Neural progenitor cell (in vitro differentiated cells): ENCODE results near the gene CELSR2. TPM values are rescaled to one million over a fixed set of nuclear protein-coding genes. Genes with fewer than 3 reads are reported as not detected.

Experiments
- DNase-seq: peaks from one replicate; pipeline ENCODE4 v3.0.0-alpha.2; 2016; ENCODE audit warnings: low spot score
- H2AFZ ChIP-seq: fragments of 200-600 bp; sonication (generic); replicated peaks from 2 replicates; pipeline ENCODE4 v1.6.1; 2016; ENCODE audit warnings: antibody characterized with exemption
- H3F3A ChIP-seq: fragments of 200-600 bp; sonication (generic); 2 replicates; pipeline ENCODE4 v1.6.1; 2016; ENCODE audit warnings: antibody characterized with exemption, low read depth
- H3K27ac ChIP-seq: fragments of 200-600 bp; sonication (generic); 2 replicates; pipeline ENCODE4 v1.5.1; 2016; ENCODE audit warnings: mild to moderate bottlenecking
- H3K27me3 ChIP-seq: fragments of 200-600 bp; sonication (generic); 2 replicates; pipeline ENCODE4 v1.6.1; 2016; ENCODE audit warnings: mild to moderate bottlenecking, moderate library complexity
- H3K36me3 ChIP-seq: fragments of 200-600 bp; sonication (generic); 2 replicates; pipeline ENCODE4 v1.5.1; 2016
- H3K4me1 ChIP-seq: fragments of 200-600 bp; sonication (generic); 2 replicates; pipeline ENCODE4 v1.6.1; 2016; ENCODE audit warnings: mixed run types
- H3K4me2 ChIP-seq: fragments of 200-600 bp; sonication (generic); 2 replicates; pipeline ENCODE4 v1.6.1; 2016
- H3K4me3 ChIP-seq: fragments of 200-600 bp; sonication (generic); 2 replicates; pipeline ENCODE4 v1.5.1; 2016
- H3K79me2 ChIP-seq: fragments of 200-600 bp; sonication (generic); 2 replicates; pipeline ENCODE4 v1.6.1; 2016; ENCODE audit warnings: low read depth
- H3K9ac ChIP-seq: fragments of 200-600 bp; sonication (generic); 2 replicates; pipeline ENCODE4 v1.6.1; 2016
- H3K9me3 ChIP-seq: fragments of 200-600 bp; sonication (generic); 2 replicates; pipeline ENCODE4 v1.5.1; 2016; ENCODE audit warnings: low read depth
- H4K20me1 ChIP-seq: fragments of 200-600 bp; sonication (generic); 2 replicates; pipeline ENCODE4 v1.6.1; 2016; ENCODE audit warnings: low read depth
- H3K27ac Mint-ChIP-seq: 3 replicates; pipeline ENCODE4 v1.8.0; 2021; ENCODE audit warnings: mixed read lengths
- H3K27me3 Mint-ChIP-seq: 2 replicates; pipeline ENCODE4 v1.8.0; 2022; ENCODE audit warnings: low read depth, mild to moderate bottlenecking, inconsistent platforms, moderate library complexity, mixed read lengths; ENCODE audit not compliant: insufficient read depth
- H3K36me3 Mint-ChIP-seq: 3 replicates; pipeline ENCODE4 v1.8.0; 2021; ENCODE audit warnings: mixed read lengths
- H3K4me1 Mint-ChIP-seq: 3 replicates; pipeline ENCODE4 v1.8.0; 2021; ENCODE audit warnings: mixed read lengths
- H3K4me3 Mint-ChIP-seq: 3 replicates; pipeline ENCODE4 v1.8.0; 2021; ENCODE audit warnings: mild to moderate bottlenecking, moderate library complexity, mixed read lengths
- H3K9me3 Mint-ChIP-seq: 3 replicates; pipeline ENCODE4 v1.8.0; 2020; ENCODE audit warnings: mixed read lengths
- CTCF ChIP-seq: fragments of 200-600 bp; sonication (generic); IDR thresholded peaks from 2 replicates; pipeline ENCODE4 v1.5.1; 2017; ENCODE audit warnings: antibody characterized with exemption, mild to moderate bottlenecking
- EZH2 ChIP-seq: fragments of 200-600 bp; sonication (generic); IDR thresholded peaks from 2 replicates; pipeline ENCODE4 v1.6.1; 2017; ENCODE audit warnings: antibody characterized with exemption, mild to moderate bottlenecking, moderate library complexity
- EZH2phosphoT487 ChIP-seq: fragments of 200-600 bp; sonication (generic); IDR thresholded peaks from 2 replicates; pipeline ENCODE4 v1.6.1; 2017; ENCODE audit warnings: antibody characterized with exemption
- total RNA-seq: library from RNA; depleted of rRNA; stranded (reverse); fragments of >200 nt; gene quantifications from 2 replicates; pipeline ENCODE4 v1.2.3, GENCODE V29; 2015; ENCODE audit warnings: low replicate concordance

The CELSR2 gene
- total RNA-seq, 1 donor from 2014 or later = 11.1 TPM

GRCh38 chr1:109258481-109259466 is 9.4 kb downstream of the CELSR2 start:
- DNase-seq = no peak
- Histone ChIP-seq H3F3A (peaks cover 37% of the 10 kb centered on the region), H4K20me1 (no peaks in the 10 kb centered on the region), H3K27me3 (no peaks in the 10 kb centered on the region), H2AFZ (no peak overlapping the region), H3K9me3 (no peaks in the 10 kb centered on the region), H3K4me1 (peaks cover 52% of the 10 kb centered on the region), H3K4me2 (peak overlapping the region; percentile 72), H3K4me3 (no peak overlapping the region), H3K9ac (no peak overlapping the region), H3K27ac (no peak overlapping the region), H3K79me2 (peaks cover 44% of the 10 kb centered on the region), H3K36me3 (no peaks in the 10 kb centered on the region)
- H3K27me3 Mint-ChIP-seq = peaks cover 6% of the 10 kb centered on the region
- H3K27ac Mint-ChIP-seq = peak overlapping the region; percentile 98
- no peaks in the 10 kb centered on the region for H3K9me3 Mint-ChIP-seq
- peak overlapping the region; percentile 77 for H3K4me3 Mint-ChIP-seq
- peaks cover 27% of the 10 kb centered on the region for H3K36me3 Mint-ChIP-seq
- peaks cover 68% of the 10 kb centered on the region for H3K4me1 Mint-ChIP-seq
- TF ChIP-seq EZH2 = no peak
- no peak for TF ChIP-seq EZH2phosphoT487
- TF ChIP-seq CTCF = no peak

DNA sequence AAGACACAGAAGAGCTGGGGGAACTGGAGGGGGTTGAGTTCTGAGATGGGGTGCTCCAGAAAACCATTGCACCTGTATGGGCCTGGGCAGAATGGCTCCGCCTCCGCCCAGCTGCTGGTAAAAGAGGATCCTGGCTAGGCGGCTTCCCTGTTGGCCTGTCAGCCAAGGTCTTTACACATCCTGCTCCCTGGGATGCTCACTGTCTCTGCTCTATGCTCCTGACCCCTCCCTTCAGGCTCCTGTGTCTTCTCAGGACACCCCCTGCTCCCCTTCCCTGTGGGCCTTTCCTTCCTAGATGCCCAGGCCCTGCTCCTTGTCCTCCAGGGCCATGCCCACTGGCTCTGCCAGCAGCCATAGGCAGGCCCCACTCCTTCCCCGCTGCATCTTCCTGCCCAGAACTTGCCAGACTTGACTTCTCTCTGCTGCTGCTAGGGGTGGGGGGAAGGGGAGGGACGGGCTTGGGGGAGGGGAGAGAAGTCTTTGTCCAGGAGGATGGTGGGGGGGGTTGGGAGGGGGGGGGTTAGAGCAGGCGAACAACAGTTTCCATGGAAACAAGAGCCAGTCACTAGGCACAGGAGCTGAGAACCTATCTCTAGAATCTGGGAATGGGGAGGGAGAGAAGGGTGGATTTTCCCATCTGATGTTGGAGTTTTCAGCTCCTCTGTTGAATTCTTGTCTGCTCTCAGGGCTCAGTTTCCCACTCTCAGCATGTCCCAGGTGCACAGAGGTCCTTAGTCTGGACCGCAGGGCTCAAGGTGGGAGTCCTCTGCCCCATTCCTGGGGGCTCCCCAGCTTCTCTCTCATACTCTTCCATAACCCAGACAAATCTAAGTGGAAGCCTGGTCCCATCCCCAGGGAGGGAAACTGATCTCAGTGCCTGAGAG is 10.6 kb downstream of the CELSR2 start:
- Histone ChIP-seq H3K36me3 (no peaks in the 10 kb centered on the region), H3K4me2 (peak overlapping the region; percentile 72), H3K4me1 (peaks cover 40% of the 10 kb centered on the region), H3K79me2 (peaks cover 32% of the 10 kb centered on the region), H4K20me1 (peaks cover 2% of the 10 kb centered on the region), H3K27me3 (no peaks in the 10 kb centered on the region), H2AFZ (no peak overlapping the region), H3K9ac (no peak overlapping the region), H3K9me3 (no peaks in the 10 kb centered on the region), H3K4me3 (peak overlapping the region; percentile 13), H3K27ac (peak overlapping the region; percentile 78), H3F3A (peaks cover 30% of the 10 kb centered on the region)
- no peak for TF ChIP-seq EZH2
- no peak for TF ChIP-seq CTCF
- TF ChIP-seq EZH2phosphoT487 = no peak
- H3K4me3 Mint-ChIP-seq = peak overlapping the region; percentile 77
- H3K36me3 Mint-ChIP-seq = peaks cover 27% of the 10 kb centered on the region
- no peaks in the 10 kb centered on the region for H3K9me3 Mint-ChIP-seq
- DNase-seq = peak; percentile 72
- H3K4me1 Mint-ChIP-seq = peaks cover 62% of the 10 kb centered on the region
- peak overlapping the region; percentile 99 for H3K27ac Mint-ChIP-seq
- peaks cover 6% of the 10 kb centered on the region for H3K27me3 Mint-ChIP-seq

DNA sequence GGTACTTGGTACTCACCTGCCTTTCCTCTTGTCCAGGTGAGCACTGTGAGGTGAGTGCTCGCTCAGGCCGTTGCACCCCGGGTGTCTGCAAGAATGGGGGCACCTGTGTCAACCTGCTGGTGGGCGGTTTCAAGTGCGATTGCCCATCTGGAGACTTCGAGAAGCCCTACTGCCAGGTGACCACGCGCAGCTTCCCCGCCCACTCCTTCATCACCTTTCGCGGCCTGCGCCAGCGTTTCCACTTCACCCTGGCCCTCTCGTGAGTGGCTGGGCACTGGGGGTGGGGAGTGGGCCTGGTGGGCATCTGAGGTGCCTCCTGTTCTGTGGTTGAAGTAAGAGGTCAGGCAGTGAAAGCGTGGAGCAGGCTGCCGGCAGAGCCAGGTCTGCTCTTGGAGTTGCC is 11.7 kb downstream of the CELSR2 start:
- H3K9me3 ChIP-seq = no peaks in the 10 kb centered on the region
- Mint-ChIP-seq H3K27ac (peak overlapping the region; percentile 99), H3K4me1 (peaks cover 51% of the 10 kb centered on the region), H3K9me3 (no peaks in the 10 kb centered on the region), H3K36me3 (peaks cover 26% of the 10 kb centered on the region), H3K4me3 (no peak overlapping the region), H3K27me3 (peaks cover 6% of the 10 kb centered on the region)
- TF ChIP-seq CTCF (no peak), EZH2phosphoT487 (no peak), EZH2 (no peak)
- no peaks in the 10 kb centered on the region for H3K27me3 ChIP-seq
- no peak for DNase-seq
- peaks cover 22% of the 10 kb centered on the region for H3K79me2 ChIP-seq
- H3K9ac ChIP-seq = no peak overlapping the region
- H3K27ac ChIP-seq = no peak overlapping the region
- no peaks in the 10 kb centered on the region for H3K36me3 ChIP-seq
- H2AFZ ChIP-seq = no peak overlapping the region
- H3K4me3 ChIP-seq = no peak overlapping the region
- peaks cover 29% of the 10 kb centered on the region for H3K4me1 ChIP-seq
- H3F3A ChIP-seq = peaks cover 20% of the 10 kb centered on the region
- peaks cover 2% of the 10 kb centered on the region for H4K20me1 ChIP-seq
- no peak overlapping the region for H3K4me2 ChIP-seq
